Colonic mucosa (tissue), 4 donors: ENCODE data around the gene ECEL1. TPM values are rescaled to one million over a fixed set of nuclear protein-coding genes. Genes with fewer than 3 reads are reported as not detected.
"Not testable (repeated sequence)": the region's sequence is repeated elsewhere in the genome, so short reads cannot be mapped to it uniquely, and the experiment has no call there.

ENCODE experiments used
- DNase-seq: peaks from one replicate; pipeline ENCODE4 v3.0.0-alpha.2; 2020
- H3K27ac ChIP-seq: fragments of 200-600 bp; one replicate; pipeline ENCODE4 v1.8.0; 2021
- H3K27me3 ChIP-seq: fragments of 200-600 bp; one replicate; pipeline ENCODE4 v1.8.0; 2021
- H3K36me3 ChIP-seq: fragments of 200-600 bp; one replicate; pipeline ENCODE4 v1.8.0; 2021
- H3K4me1 ChIP-seq: fragments of 200-600 bp; one replicate; pipeline ENCODE4 v1.8.0; 2021; ENCODE audit warnings: mild to moderate bottlenecking
- H3K4me3 ChIP-seq: fragments of 200-600 bp; one replicate; pipeline ENCODE4 v1.8.0; 2021
- H3K9ac ChIP-seq, 2 donors: one replicate each; pipeline ENCODE4 v1.7.0; 2013; ENCODE audit warnings: control low read depth in 2 of 2, low read depth in 2 of 2, low read length in 2 of 2
- H3K9me3 ChIP-seq: fragments of 200-600 bp; one replicate; pipeline ENCODE4 v1.8.0; 2021
- intact Hi-C: fragments of 100-400 bp; cut with DNase I; formaldehyde crosslinking; loops from one replicate; pipeline ENCODE4 v1.14.1; 2022
- total RNA-seq, 2 donors: library from RNA; stranded (reverse); fragmentation: NEBNext Ultra II Directional in 1 of 2; extraction: Animal tissue kit (Norgen Biotek cat#: 25700) in 1 of 2; gene quantifications; one replicate each; pipeline ENCODE4 v1.2.1, GENCODE V29; 2021
- TF ChIP-seq, protein P1 (sequence below): fragments of 200-600 bp; IDR thresholded peaks from one replicate; pipeline ENCODE4 v1.8.0; 2022; ENCODE audit warnings: antibody characterized with exemption, mild to moderate bottlenecking
- donor health status: healthy.
- donor health status: DM: no; HTN: no; CAD: no.
- donor health status: DM: no; HTN: no; CAD: no.

ECEL1 gene
- total RNA-seq, 2 donors from 2014 or later = 0.12 to 0.40 TPM

DNA sequence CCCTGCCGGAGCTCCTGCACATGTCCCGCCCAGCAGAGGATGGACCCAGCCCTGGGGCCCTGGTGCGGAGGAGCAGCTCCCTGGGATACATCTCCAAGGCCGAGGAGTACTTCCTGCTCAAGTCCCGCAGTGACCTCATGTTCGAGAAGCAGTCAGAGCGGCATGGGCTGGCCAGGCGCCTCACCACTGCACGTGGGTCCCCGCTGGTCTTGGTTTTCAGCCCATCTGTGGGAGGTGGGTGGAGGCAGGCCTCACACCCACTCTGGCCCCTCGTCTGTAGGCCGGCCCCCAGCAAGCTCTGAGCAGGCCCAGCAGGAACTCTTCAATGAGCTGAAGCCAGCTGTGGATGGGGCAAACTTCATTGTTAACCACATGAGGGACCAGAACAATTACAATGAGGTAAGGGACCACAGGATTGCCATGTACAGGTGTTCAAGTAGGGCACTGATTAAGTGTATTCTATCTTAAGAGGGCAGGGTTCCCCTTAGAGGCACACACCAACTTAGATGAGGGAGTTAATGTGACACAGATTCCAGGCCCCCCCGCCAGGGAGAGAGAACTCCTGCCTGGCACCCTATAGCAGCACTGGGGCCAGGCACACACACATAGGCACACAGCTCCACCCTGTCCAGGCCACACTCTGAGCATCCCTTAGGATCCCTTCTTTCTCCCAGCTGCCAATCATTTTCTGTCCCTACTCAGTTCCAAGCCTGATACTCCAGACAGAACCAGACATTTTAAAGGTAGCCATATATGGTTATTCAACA is 46.5 kb upstream of the ECEL1 start:
- H3K27me3 ChIP-seq = no peaks in the 10 kb centered on the region
- H3K36me3 ChIP-seq = no peaks in the 10 kb centered on the region
- no peak overlapping the region for H3K27ac ChIP-seq
- intact Hi-C loops = no loop called here
- H3K4me3 ChIP-seq = no peak overlapping the region
- no peak for DNase-seq
- TF ChIP-seq, protein P1, sequence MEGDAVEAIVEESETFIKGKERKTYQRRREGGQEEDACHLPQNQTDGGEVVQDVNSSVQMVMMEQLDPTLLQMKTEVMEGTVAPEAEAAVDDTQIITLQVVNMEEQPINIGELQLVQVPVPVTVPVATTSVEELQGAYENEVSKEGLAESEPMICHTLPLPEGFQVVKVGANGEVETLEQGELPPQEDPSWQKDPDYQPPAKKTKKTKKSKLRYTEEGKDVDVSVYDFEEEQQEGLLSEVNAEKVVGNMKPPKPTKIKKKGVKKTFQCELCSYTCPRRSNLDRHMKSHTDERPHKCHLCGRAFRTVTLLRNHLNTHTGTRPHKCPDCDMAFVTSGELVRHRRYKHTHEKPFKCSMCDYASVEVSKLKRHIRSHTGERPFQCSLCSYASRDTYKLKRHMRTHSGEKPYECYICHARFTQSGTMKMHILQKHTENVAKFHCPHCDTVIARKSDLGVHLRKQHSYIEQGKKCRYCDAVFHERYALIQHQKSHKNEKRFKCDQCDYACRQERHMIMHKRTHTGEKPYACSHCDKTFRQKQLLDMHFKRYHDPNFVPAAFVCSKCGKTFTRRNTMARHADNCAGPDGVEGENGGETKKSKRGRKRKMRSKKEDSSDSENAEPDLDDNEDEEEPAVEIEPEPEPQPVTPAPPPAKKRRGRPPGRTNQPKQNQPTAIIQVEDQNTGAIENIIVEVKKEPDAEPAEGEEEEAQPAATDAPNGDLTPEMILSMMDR = no peak
- H3K9ac ChIP-seq = no peak overlapping the region
- H3K4me1 ChIP-seq = no peaks in the 10 kb centered on the region
- no peaks in the 10 kb centered on the region for H3K9me3 ChIP-seq

DNA sequence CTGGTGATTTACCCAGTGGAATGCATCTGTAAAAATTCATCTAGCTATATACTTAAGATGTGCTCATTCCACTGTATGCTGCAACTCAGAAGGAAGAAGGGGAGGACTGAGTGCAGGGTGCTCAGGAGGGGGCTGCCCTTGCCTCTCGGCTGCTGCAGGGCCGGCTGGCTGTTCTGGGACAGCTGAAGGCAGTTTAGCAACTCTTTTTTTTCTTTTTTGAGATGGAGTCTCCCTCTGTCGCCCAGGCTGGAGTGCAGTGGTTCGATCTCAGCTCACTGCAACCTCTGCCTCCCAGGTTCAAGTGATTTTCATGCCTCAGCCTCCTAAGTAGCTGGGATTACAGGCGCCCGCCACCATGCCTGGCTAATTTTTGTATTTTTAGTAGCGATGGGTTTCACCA is 45.2 kb upstream of the ECEL1 start:
- intact Hi-C loops, H3K27me3 ChIP-seq, H3K36me3 ChIP-seq, H3K9ac ChIP-seq, H3K27ac ChIP-seq, H3K4me1 ChIP-seq, DNase-seq, H3K4me3 ChIP-seq, H3K9me3 ChIP-seq: not testable (repeated sequence)

DNA sequence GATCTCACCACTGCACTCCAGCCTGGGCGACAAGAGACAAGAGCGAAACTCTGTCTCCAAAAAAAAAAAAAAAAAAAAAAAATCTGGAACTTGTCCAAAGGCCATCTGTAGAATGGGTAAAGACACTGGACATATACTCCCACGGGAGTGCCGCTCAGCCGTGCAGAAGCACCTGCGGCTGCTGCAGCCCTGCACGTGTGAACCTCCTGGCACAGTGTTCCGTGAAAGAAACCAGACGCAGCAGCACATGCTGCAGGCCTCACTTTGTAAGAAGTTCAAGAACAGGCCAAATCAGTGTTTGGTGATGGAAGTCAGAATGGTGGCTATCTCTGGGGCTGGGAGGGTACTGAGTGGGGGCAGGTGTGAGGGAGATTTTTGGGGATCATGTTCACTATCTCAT is 44.8 kb upstream of the ECEL1 start:
- Histone ChIP-seq H3K4me1 (no peaks in the 10 kb centered on the region), H3K4me3 (no peak overlapping the region), H3K36me3 (no peaks in the 10 kb centered on the region), H3K9ac (no peak overlapping the region), H3K27ac (no peak overlapping the region), H3K9me3 (no peaks in the 10 kb centered on the region), H3K27me3 (no peaks in the 10 kb centered on the region)
- no peak for DNase-seq
- intact Hi-C loops = no loop called here
- TF ChIP-seq, protein P1 = no peak

DNA sequence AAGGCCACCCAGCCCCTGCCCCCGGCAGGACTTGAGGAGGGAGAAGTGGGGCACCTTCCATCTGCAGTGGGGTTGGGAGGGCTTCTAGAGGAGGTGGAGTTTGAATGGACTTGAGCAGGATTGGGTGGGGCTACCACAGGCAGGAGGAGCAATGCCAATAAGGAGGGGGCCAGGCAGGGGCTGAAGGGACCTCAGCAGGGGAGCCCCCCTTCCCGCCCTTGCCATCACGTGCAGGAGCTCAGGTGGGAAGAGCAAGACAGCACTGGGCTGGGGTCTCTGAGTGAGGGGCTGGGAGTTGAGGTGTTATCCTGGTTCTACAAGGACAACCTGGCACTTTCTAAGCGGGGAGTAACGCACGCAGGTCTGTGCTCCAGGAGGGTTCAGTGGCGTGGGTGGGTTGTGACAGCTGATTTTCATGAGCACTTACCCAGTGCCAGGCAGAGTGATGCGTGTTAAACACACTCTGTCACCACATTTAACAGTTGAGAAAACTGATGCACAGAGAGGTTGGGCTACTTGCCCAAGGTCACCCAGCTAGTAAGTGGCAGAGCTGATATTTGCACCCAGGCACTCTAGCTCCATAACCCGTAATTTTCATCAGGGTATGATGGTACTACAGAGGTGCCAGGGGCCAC is 43.1 kb upstream of the ECEL1 start:
- H3K9me3 ChIP-seq = no peaks in the 10 kb centered on the region
- intact Hi-C loops = no loop called here
- TF ChIP-seq, protein P1 = no peak
- H3K4me3 ChIP-seq = no peak overlapping the region
- no peaks in the 10 kb centered on the region for H3K27me3 ChIP-seq
- DNase-seq = no peak
- H3K4me1 ChIP-seq = no peaks in the 10 kb centered on the region
- no peaks in the 10 kb centered on the region for H3K36me3 ChIP-seq
- H3K9ac ChIP-seq = no peak overlapping the region
- H3K27ac ChIP-seq = no peak overlapping the region

DNA sequence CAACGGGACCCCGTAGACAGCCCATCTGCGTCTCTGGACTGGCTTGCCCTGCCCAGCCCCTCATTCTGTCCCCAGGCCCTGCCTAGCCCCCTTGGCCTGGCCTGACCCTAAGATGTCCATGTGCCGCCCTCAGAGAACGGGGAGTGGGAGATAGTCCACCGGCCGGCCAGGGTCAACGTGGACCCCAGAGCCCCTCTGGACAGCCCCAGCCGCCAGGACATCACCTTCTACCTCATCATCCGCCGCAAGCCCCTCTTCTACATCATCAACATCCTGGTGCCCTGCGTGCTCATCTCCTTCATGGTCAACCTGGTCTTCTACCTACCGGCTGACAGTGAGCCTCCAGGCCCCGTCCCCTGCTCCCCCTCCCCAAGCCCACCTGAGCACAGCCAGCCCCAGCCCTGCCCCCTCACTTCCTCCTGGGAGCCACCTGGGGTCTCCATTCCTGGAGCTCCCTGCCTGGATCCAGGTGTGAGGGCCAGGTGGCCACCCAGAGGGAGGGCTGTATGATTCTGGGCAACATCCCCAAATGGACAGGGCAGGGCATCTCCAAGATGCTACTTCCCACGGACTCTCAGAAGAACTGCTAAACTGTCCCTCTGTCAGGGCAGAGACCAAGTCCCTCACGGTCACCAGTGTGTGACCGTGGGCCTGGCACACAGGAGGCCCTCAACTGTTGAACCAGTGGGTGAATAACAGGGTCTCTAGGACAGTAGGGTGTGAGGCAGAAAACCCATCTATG is 42.3 kb upstream of the ECEL1 start:
- TF ChIP-seq, protein P1 = no peak
- no peak overlapping the region for H3K9ac ChIP-seq
- intact Hi-C loops = no loop called here
- H3K36me3 ChIP-seq = no peaks in the 10 kb centered on the region
- H3K27ac ChIP-seq = no peak overlapping the region
- H3K9me3 ChIP-seq = no peaks in the 10 kb centered on the region
- H3K4me3 ChIP-seq = no peak overlapping the region
- DNase-seq = no peak
- peaks cover 3% of the 10 kb centered on the region for H3K27me3 ChIP-seq
- no peaks in the 10 kb centered on the region for H3K4me1 ChIP-seq
